HG03439 (cell line): ENCODE results near the gene TMEM109.

Source experiments
- ATAC-seq: cut with Tn5 transposase; IDR thresholded peaks from one replicate; pipeline ENCODE4 v1.9.1; 2021; ENCODE audit warnings: mild to moderate bottlenecking, moderate library complexity; ENCODE audit not compliant: unreplicated experiment

The TMEM109 gene

GRCh38 chr11:60960405-60960804 is 46.4 kb downstream of the TMEM109 start:
- ATAC-seq: no peak

- no peak for ATAC-seq
Observed at GRCh38 chr11:60964801-60965200, 50.8 kb downstream of the TMEM109 start.

GRCh38 chr11:60966890-60967289 is 52.9 kb downstream of the TMEM109 start:
- ATAC-seq: no peak

GRCh38 chr11:60968223-60968622 is 54.3 kb downstream of the TMEM109 start:
- ATAC-seq: no peak

GRCh38 chr11:60970369-60970774 is 56.4 kb downstream of the TMEM109 start:
- ATAC-seq: no peak

GRCh38 chr11:60970890-60971289 is 56.9 kb downstream of the TMEM109 start:
- ATAC-seq: no peak

- no peak for ATAC-seq
Observed at GRCh38 chr11:60971520-60971919, 57.6 kb downstream of the TMEM109 start, which contains the start of gene CD6. TSS of gene CD6 (plus strand) at chr11:60971680. CDS start at chr11:60971866, 186 bp downstream.

- no peak for ATAC-seq
Observed at GRCh38 chr11:60972182-60973030, 58.4 kb downstream of the TMEM109 start.
